Body of pancreas (tissue), 4 donors: Measurements from ENCODE around the gene UAP1L1. TPM values are rescaled to one million over a fixed set of nuclear protein-coding genes. Genes with fewer than 3 reads are reported as not detected.

ENCODE experiments used
- ATAC-seq: fragments of 150-250 bp; one replicate; pipeline ENCODE4 v1.9.1; 2016
- DNase-seq, 4 donors: peaks; one replicate each; pipeline ENCODE4 v3.0.0-alpha.2; 2019
- H3K27ac ChIP-seq, 4 donors: fragments of 200-600 bp; sonication (generic); 1 replicate in 3 of 4; 2 replicates in 1 of 4; pipeline versions ENCODE4 v1.5.1 to v1.6.1; 2016 to 2019; ENCODE audit warnings: mild to moderate bottlenecking in 1 of 4, mixed read lengths in 1 of 4, moderate library complexity in 1 of 4
- H3K27me3 ChIP-seq, 2 donors: fragments of 200-600 bp; sonication (generic); one replicate each; pipeline ENCODE4 v1.6.0; 2016; ENCODE audit warnings: mild to moderate bottlenecking in 1 of 2
- H3K36me3 ChIP-seq, 2 donors: fragments of 200-600 bp; sonication (generic); replicated peaks in 1 of 2; 2 replicates each; pipeline ENCODE4 v1.5.1; 2016; ENCODE audit warnings: low read depth in 2 of 2; ENCODE audit not compliant: insufficient read depth in 1 of 2
- H3K4me1 ChIP-seq: fragments of 200-600 bp; sonication (generic); one replicate; pipeline ENCODE4 v1.6.0; 2016
- H3K4me3 ChIP-seq, 2 donors: fragments of 200-600 bp; sonication (generic); 1 replicate in 1 of 2; 2 replicates in 1 of 2; pipeline ENCODE4 v1.5.1; 2016 to 2019
- H3K9me3 ChIP-seq, 3 donors: fragments of 200-600 bp; sonication (generic); 1 replicate in 2 of 3; 2 replicates in 1 of 3; pipeline ENCODE4 v1.5.1; 2016
- CTCF ChIP-seq, 7 experiments: fragments of 450-650 bp in 4 of 7; fragments of 200-600 bp in 3 of 7; sonication (generic) in 3 of 7; IDR thresholded peaks; one replicate each; pipeline ENCODE4 v1.5.1; 2016 to 2019; ENCODE audit warnings: antibody characterized with exemption in 7 of 7
- POLR2A ChIP-seq, 3 donors: fragments of 450-650 bp; IDR thresholded peaks; one replicate each; pipeline ENCODE4 v1.6.1; 2016; ENCODE audit warnings: antibody characterized with exemption in 3 of 3, mild to moderate bottlenecking in 2 of 3
- WGBS, 2 donors: methylation state at CpG; one replicate each; pipeline ENCODE4 v1.1.5; 2017; 5-methylcytosine and 5-hydroxymethylcytosine counted together
- intact Hi-C: fragments of 100-400 bp; cut with DNase I; formaldehyde crosslinking; loops from one replicate; pipeline ENCODE4 v1.15.1; 2023
- total RNA-seq, 2 donors: library from RNA; depleted of rRNA; stranded (reverse); fragments of >200 nt; gene quantifications; one replicate each; pipeline ENCODE4 v1.1.0, GENCODE V29; 2016

UAP1L1 gene
- total RNA-seq, 2 donors from 2014 or later, result 7.8 to 8.2 TPM

- Histone ChIP-seq H3K36me3 (no peaks in the 10 kb centered on the region), H3K4me3 (peak overlapping the region in 1 of 2 donors; percentile 1), H3K4me1 (peaks cover 40% of the 10 kb centered on the region), H3K9me3 (no peaks in the 10 kb centered on the region), H3K27ac (peak overlapping the region in 3 of 4 donors; percentile 19 to 81 (median 69)), H3K27me3 (no peaks in the 10 kb centered on the region)
- intact Hi-C loops, result no loop called here
- no peak for DNase-seq
- WGBS, 2 donors, result 17 to 70% methylated on average over 2 to 59 of the region's 71 CpGs
- peak; percentile 41 for ATAC-seq
- TF ChIP-seq POLR2A (IDR thresholded peaks at IDR 0.05) (no peak), CTCF (IDR thresholded peaks at IDR 0.05) (no peak)
Observed at GRCh38 chr9:137052998-137053943, 24.0 kb upstream of the UAP1L1 start.

- peak within 1 kb of the TSS; percentile 68 to 81 (median 72) for H3K27ac ChIP-seq
- no peaks in the 10 kb centered on the region for H3K36me3 ChIP-seq
- ATAC-seq, result peak; percentile 78
- peak; percentile 80 to 89 (median 86) for DNase-seq
- peak within 1 kb of the TSS in 1 of 2 donors; percentile 1 for H3K4me3 ChIP-seq
- no peaks in the 10 kb centered on the region for H3K9me3 ChIP-seq
- intact Hi-C loops, result no loop called here
- WGBS, 2 donors, result 15 to 69% methylated on average over 17 to 87 of the region's 90 CpGs
- peaks cover 40% of the 10 kb centered on the region for H3K4me1 ChIP-seq
- TF ChIP-seq CTCF (IDR thresholded peaks at IDR 0.05) (no peak), POLR2A (IDR thresholded peaks at IDR 0.05) (peak; percentile 40 to 61 (median 54))
- no peaks in the 10 kb centered on the region for H3K27me3 ChIP-seq
Observed at GRCh38 chr9:137053944-137054931, 23.1 kb upstream of the UAP1L1 start, which contains the start of gene ENTPD2. Gene ENTPD2 (minus strand): TSS chr9:137054061. CDS start chr9:137053997, 64 bp downstream.

- H3K36me3 ChIP-seq, result no peaks in the 10 kb centered on the region
- peak overlapping the region; percentile 12 to 81 (median 72) for H3K27ac ChIP-seq
- no peaks in the 10 kb centered on the region for H3K27me3 ChIP-seq
- DNase-seq (no peak), ATAC-seq (no peak)
- no peak overlapping the region for H3K4me3 ChIP-seq
- intact Hi-C loops, result no loop called here
- peaks cover 36% of the 10 kb centered on the region for H3K4me1 ChIP-seq
- 64 to 84% methylated on average over 6 to 12 of the region's 17 CpGs for WGBS, 2 donors
- no peaks in the 10 kb centered on the region for H3K9me3 ChIP-seq
- no peak for TF ChIP-seq POLR2A (IDR thresholded peaks at IDR 0.05)
- no peak for TF ChIP-seq CTCF (IDR thresholded peaks at IDR 0.05)
Observed at GRCh38 chr9:137054932-137055384, 22.4 kb upstream of the UAP1L1 start.

GRCh38 chr9:137055385-137056364 is 21.6 kb upstream of the UAP1L1 start:
- Histone ChIP-seq H3K27ac (peak overlapping the region; percentile 32 to 81 (median 72)), H3K4me1 (peaks cover 36% of the 10 kb centered on the region), H3K27me3 (no peaks in the 10 kb centered on the region), H3K36me3 (no peaks in the 10 kb centered on the region), H3K4me3 (no peak overlapping the region), H3K9me3 (no peaks in the 10 kb centered on the region)
- WGBS, 2 donors, result 7 to 18% methylated on average over 18 to 27 of the region's 28 CpGs
- DNase-seq (peak; percentile 94 to 98 (median 96)), ATAC-seq (peak; percentile 87)
- intact Hi-C loops, result no loop called here
- TF ChIP-seq POLR2A (IDR thresholded peaks at IDR 0.05), result no peak
- TF ChIP-seq CTCF (IDR thresholded peaks at IDR 0.05), result no peak
